Measurements from ENCODE around the gene HEBP1. TPM values are rescaled to one million over a fixed set of nuclear protein-coding genes. Genes with fewer than 3 reads are reported as not detected.

The HEBP1 gene
- total and polyA plus RNA-seq, 7 experiments from 2014 or later: 10.9 to 47.7 (median 16.4) TPM

GRCh38 chr12:12954356-12954755 lies 45.7 kb downstream of the HEBP1 start:
- H3K4me3 ChIP-seq (ENCODE audit: low read length): no peak overlapping the region
- POLR2A ChIA-PET: no interaction called here
- DNase-seq (no peak), ATAC-seq (no peak)
- intact Hi-C loops (cut with micrococcal nuclease): no loop called here
- Mint-ChIP-seq H3K4me1 (no peaks in the 10 kb centered on the region), H3K27ac (no peak overlapping the region), H3K36me3 (peaks cover 0 to 14% (median 0%) of the 10 kb centered on the region in 5 donors), H3K4me3 (no peak overlapping the region), H3K27me3 (peaks cover 0 to 7% (median 0%) of the 10 kb centered on the region in 5 donors), H3K9me3 (peaks cover 0 to 3% (median 0%) of the 10 kb centered on the region in 11 donors)
- H3K9me3 ChIP-seq (ENCODE audit: control insufficient read depth in 2 of 3, low read length in 3 of 3): no peaks in the 10 kb centered on the region
- H3K27me3 ChIP-seq (ENCODE audit: control insufficient read depth in 2 of 2, insufficient read depth in 2 of 2, low read length in 2 of 2): no peaks in the 10 kb centered on the region
- H3K27ac ChIP-seq (ENCODE audit: low read depth, low read length): no peak overlapping the region
- CTCF ChIA-PET: interaction anchor here (0.8 kb wide), 1 partner anchor 13 kb away, joined by 3 read pairs; no protein-coding TSS in a partner anchor
- H3K36me3 ChIP-seq (ENCODE audit: control insufficient read depth in 2 of 3, insufficient read depth in 3 of 3, low read length in 3 of 3): no peaks in the 10 kb centered on the region
- H3K4me1 ChIP-seq (ENCODE audit: control insufficient read depth in 2 of 2, insufficient read depth in 2 of 2, low read length in 2 of 2): no peaks in the 10 kb centered on the region

- no peak within 1 kb of the TSS for H3K4me3 Mint-ChIP-seq
- ATAC-seq: no peak
- H3K27me3 ChIP-seq (ENCODE audit: control insufficient read depth in 2 of 2, insufficient read depth in 2 of 2, low read length in 2 of 2): no peaks in the 10 kb centered on the region
- intact Hi-C loops (cut with micrococcal nuclease): no loop called here
- ChIA-PET POLR2A (interaction anchor here (0.5 kb wide), 1 partner anchor 408 kb away, joined by 3 read pairs; no protein-coding TSS in a partner anchor), CTCF (no interaction called here)
- H3K27ac Mint-ChIP-seq: no peak within 1 kb of the TSS
- DNase-seq: no peak
- no peaks in the 10 kb centered on the region for H3K9me3 ChIP-seq (ENCODE audit: control insufficient read depth in 2 of 3, low read length in 3 of 3)
- no peaks in the 10 kb centered on the region for H3K4me1 ChIP-seq (ENCODE audit: control insufficient read depth in 2 of 2, insufficient read depth in 2 of 2, low read length in 2 of 2)
- no peaks in the 10 kb centered on the region for H3K36me3 ChIP-seq (ENCODE audit: control insufficient read depth in 2 of 3, insufficient read depth in 3 of 3, low read length in 3 of 3)
- H3K4me3 ChIP-seq (ENCODE audit: low read length): no peak within 1 kb of the TSS
- H3K36me3 Mint-ChIP-seq: peaks cover 0 to 15% (median 0%) of the 10 kb centered on the region in 5 donors
- no peak within 1 kb of the TSS for H3K27ac ChIP-seq (ENCODE audit: low read depth, low read length)
- H3K27me3 Mint-ChIP-seq: peaks cover 0 to 7% (median 0%) of the 10 kb centered on the region in 5 donors
- peaks cover 0 to 3% (median 0%) of the 10 kb centered on the region in 11 donors for H3K9me3 Mint-ChIP-seq
- no peaks in the 10 kb centered on the region for H3K4me1 Mint-ChIP-seq
Measured at GRCh38 chr12:12952036-12952435, 48.0 kb downstream of the HEBP1 start, which contains the start of gene GPRC5D. GPRC5D (minus strand) TSS chr12:12952170; CDS start chr12:12950384, 1,786 bp downstream.

- ATAC-seq: no peak
- H3K4me1 ChIP-seq (ENCODE audit: control insufficient read depth in 2 of 2, insufficient read depth in 2 of 2, low read length in 2 of 2): no peaks in the 10 kb centered on the region
- Mint-ChIP-seq H3K4me3 (no peak overlapping the region), H3K27ac (no peak overlapping the region), H3K36me3 (peaks cover 0 to 15% (median 0%) of the 10 kb centered on the region in 5 donors), H3K9me3 (peaks cover 0 to 3% (median 0%) of the 10 kb centered on the region in 11 donors), H3K27me3 (peaks cover 0 to 12% (median 0%) of the 10 kb centered on the region in 5 donors), H3K4me1 (no peaks in the 10 kb centered on the region)
- no peak for DNase-seq
- no peaks in the 10 kb centered on the region for H3K36me3 ChIP-seq (ENCODE audit: control insufficient read depth in 2 of 3, insufficient read depth in 3 of 3, low read length in 3 of 3)
- no peaks in the 10 kb centered on the region for H3K27me3 ChIP-seq (ENCODE audit: control insufficient read depth in 2 of 2, insufficient read depth in 2 of 2, low read length in 2 of 2)
- H3K27ac ChIP-seq (ENCODE audit: low read depth, low read length): no peak overlapping the region
- H3K4me3 ChIP-seq (ENCODE audit: low read length): no peak overlapping the region
- ChIA-PET CTCF (interaction anchor here (1.0 kb wide), 1 partner anchor 35 kb away, joined by 3 read pairs; no protein-coding TSS in a partner anchor), POLR2A (no interaction called here)
- H3K9me3 ChIP-seq (ENCODE audit: control insufficient read depth in 2 of 3, low read length in 3 of 3): no peaks in the 10 kb centered on the region
- intact Hi-C loops (cut with micrococcal nuclease): no loop called here
Measured at GRCh38 chr12:12951504-12951903, 48.6 kb downstream of the HEBP1 start.

GRCh38 chr12:12947902-12948301 lies 52.2 kb downstream of the HEBP1 start:
- Mint-ChIP-seq H3K4me3 (no peak overlapping the region), H3K36me3 (peaks cover 0 to 15% (median 0%) of the 10 kb centered on the region in 5 donors), H3K4me1 (peaks cover 0 to 1% (median 0%) of the 10 kb centered on the region in 7 donors), H3K9me3 (no peaks in the 10 kb centered on the region), H3K27ac (no peak overlapping the region), H3K27me3 (peaks cover 0 to 13% (median 0%) of the 10 kb centered on the region in 5 donors)
- Histone ChIP-seq H3K9me3 (ENCODE audit: control insufficient read depth in 2 of 3, low read length in 3 of 3) (no peaks in the 10 kb centered on the region), H3K27me3 (ENCODE audit: control insufficient read depth in 2 of 2, insufficient read depth in 2 of 2, low read length in 2 of 2) (no peaks in the 10 kb centered on the region), H3K4me3 (ENCODE audit: low read length) (no peak overlapping the region), H3K27ac (ENCODE audit: low read depth, low read length) (no peak overlapping the region), H3K4me1 (ENCODE audit: control insufficient read depth in 2 of 2, insufficient read depth in 2 of 2, low read length in 2 of 2) (no peaks in the 10 kb centered on the region), H3K36me3 (ENCODE audit: control insufficient read depth in 2 of 3, insufficient read depth in 3 of 3, low read length in 3 of 3) (no peaks in the 10 kb centered on the region)
- DNase-seq: no peak
- intact Hi-C loops (cut with micrococcal nuclease): no loop called here
- CTCF ChIA-PET: interaction anchor here (0.6 to 1.2 kb wide), 2 partner anchors 265 to 989 kb away, joined by 3 to 5 read pairs; no protein-coding TSS in a partner anchor
- POLR2A ChIA-PET: no interaction called here
- ATAC-seq: no peak

- Mint-ChIP-seq H3K36me3 (peaks cover 0 to 15% (median 0%) of the 10 kb centered on the region in 5 donors), H3K4me3 (no peak overlapping the region), H3K27ac (no peak overlapping the region), H3K27me3 (peaks cover 0 to 13% (median 0%) of the 10 kb centered on the region in 5 donors), H3K9me3 (no peaks in the 10 kb centered on the region), H3K4me1 (peaks cover 0 to 1% (median 0%) of the 10 kb centered on the region in 7 donors)
- DNase-seq: no peak
- Histone ChIP-seq H3K9me3 (ENCODE audit: control insufficient read depth in 2 of 3, low read length in 3 of 3) (no peaks in the 10 kb centered on the region), H3K27ac (ENCODE audit: low read depth, low read length) (no peak overlapping the region), H3K4me3 (ENCODE audit: low read length) (no peak overlapping the region), H3K4me1 (ENCODE audit: control insufficient read depth in 2 of 2, insufficient read depth in 2 of 2, low read length in 2 of 2) (no peaks in the 10 kb centered on the region), H3K27me3 (ENCODE audit: control insufficient read depth in 2 of 2, insufficient read depth in 2 of 2, low read length in 2 of 2) (no peaks in the 10 kb centered on the region), H3K36me3 (ENCODE audit: control insufficient read depth in 2 of 3, insufficient read depth in 3 of 3, low read length in 3 of 3) (no peaks in the 10 kb centered on the region)
- POLR2A ChIA-PET: no interaction called here
- intact Hi-C loops (cut with micrococcal nuclease): no loop called here
- no peak for ATAC-seq
- CTCF ChIA-PET: interaction anchor here (0.9 kb wide), 1 partner anchor 30 kb away, joined by 4 read pairs; no protein-coding TSS in a partner anchor
Measured at GRCh38 chr12:12946686-12947355, 53.2 kb downstream of the HEBP1 start.

- H3K27me3 ChIP-seq (ENCODE audit: control insufficient read depth in 2 of 2, insufficient read depth in 2 of 2, low read length in 2 of 2): no peaks in the 10 kb centered on the region
- Mint-ChIP-seq H3K36me3 (peaks cover 0 to 15% (median 0%) of the 10 kb centered on the region in 5 donors), H3K27me3 (peaks cover 0 to 13% (median 0%) of the 10 kb centered on the region in 5 donors), H3K27ac (no peak overlapping the region), H3K4me3 (no peak overlapping the region), H3K9me3 (no peaks in the 10 kb centered on the region), H3K4me1 (peaks cover 0 to 1% (median 0%) of the 10 kb centered on the region in 7 donors)
- no peaks in the 10 kb centered on the region for H3K36me3 ChIP-seq (ENCODE audit: control insufficient read depth in 2 of 3, insufficient read depth in 3 of 3, low read length in 3 of 3)
- no peaks in the 10 kb centered on the region for H3K9me3 ChIP-seq (ENCODE audit: control insufficient read depth in 2 of 3, low read length in 3 of 3)
- no peaks in the 10 kb centered on the region for H3K4me1 ChIP-seq (ENCODE audit: control insufficient read depth in 2 of 2, insufficient read depth in 2 of 2, low read length in 2 of 2)
- POLR2A ChIA-PET: no interaction called here
- no peak overlapping the region for H3K4me3 ChIP-seq (ENCODE audit: low read length)
- no peak for ATAC-seq
- no peak for DNase-seq
- no peak overlapping the region for H3K27ac ChIP-seq (ENCODE audit: low read depth, low read length)
- intact Hi-C loops (cut with micrococcal nuclease): no loop called here
- CTCF ChIA-PET: no interaction called here
Measured at GRCh38 chr12:12945591-12945990, 54.5 kb downstream of the HEBP1 start.
